Measurements from ENCODE around the gene CRBN.

GRCh38 chr3:3110749-3111361 is 68.6 kb downstream of the CRBN start:
- no peak for TF ChIP-seq CTCF (IDR thresholded peaks at IDR 0.05; ENCODE audit: low read length)
- TF ChIP-seq EZH2phosphoT487 (IDR thresholded peaks at IDR 0.05; ENCODE audit: low read length), result no peak

All from MM.1S (cell line).